Mucosa of descending colon (tissue), 3 donors: ENCODE measurements around the gene KDM4C. TPM values are rescaled to one million over a fixed set of nuclear protein-coding genes. Genes with fewer than 3 reads are reported as not detected.

Experiments used
- ATAC-seq: fragments of 200-7000 bp; cut with Tn5 transposase; one replicate; pipeline ENCODE4 v1.9.1; 2020; ENCODE audit warnings: mild to moderate bottlenecking, moderate library complexity
- DNase-seq, 3 donors: peaks; one replicate each; pipeline ENCODE4 v3.0.0-alpha.2; 2020
- H3K36me3 ChIP-seq: fragments of 200-600 bp; one replicate; pipeline ENCODE4 v1.8.0; 2021; ENCODE audit warnings: low read depth, mild to moderate bottlenecking
- H3K4me1 ChIP-seq: fragments of 200-600 bp; one replicate; pipeline ENCODE4 v1.8.0; 2021; ENCODE audit warnings: low read depth, mild to moderate bottlenecking
- H3K4me3 ChIP-seq: fragments of 200-600 bp; one replicate; pipeline ENCODE4 v1.8.0; 2021; ENCODE audit warnings: mild to moderate bottlenecking
- H3K9me3 ChIP-seq: fragments of 200-600 bp; one replicate; pipeline ENCODE4 v1.8.0; 2021; ENCODE audit warnings: mild to moderate bottlenecking
- CTCF ChIP-seq: fragments of 200-600 bp; IDR thresholded peaks from one replicate; pipeline ENCODE4 v1.8.0; 2022; ENCODE audit warnings: antibody characterized with exemption, mild to moderate bottlenecking
- intact Hi-C, 2 donors: fragments of 100-400 bp; cut with DNase I in 1 of 2; cut with micrococcal nuclease in 1 of 2; formaldehyde crosslinking; loops; one replicate each; pipeline versions ENCODE4 v1.11.0 to v1.11.1; 2022; cut with DNase I, micrococcal nuclease
- total RNA-seq, 3 donors: library from RNA; stranded (reverse); fragmentation: NEBNext Ultra II Directional in 2 of 3; extraction: Animal tissue kit (Norgen Biotek cat#: 25700) in 2 of 3; gene quantifications; one replicate each; pipeline versions ENCODE4 v1.2.1 to v1.2.4, GENCODE V29; 2021 to 2023
- donor health status: DM: no; HTN: no; CAD: no; lungs with moderate emphysema.
- donor health status: DM: no; HTN: no; CAD: no.
- donor health status: DM: no; HTN: yes; CAD: no.

The KDM4C gene
- total RNA-seq, 3 donors from 2014 or later = 44.6 to 74.9 (median 50.9) TPM

DNA sequence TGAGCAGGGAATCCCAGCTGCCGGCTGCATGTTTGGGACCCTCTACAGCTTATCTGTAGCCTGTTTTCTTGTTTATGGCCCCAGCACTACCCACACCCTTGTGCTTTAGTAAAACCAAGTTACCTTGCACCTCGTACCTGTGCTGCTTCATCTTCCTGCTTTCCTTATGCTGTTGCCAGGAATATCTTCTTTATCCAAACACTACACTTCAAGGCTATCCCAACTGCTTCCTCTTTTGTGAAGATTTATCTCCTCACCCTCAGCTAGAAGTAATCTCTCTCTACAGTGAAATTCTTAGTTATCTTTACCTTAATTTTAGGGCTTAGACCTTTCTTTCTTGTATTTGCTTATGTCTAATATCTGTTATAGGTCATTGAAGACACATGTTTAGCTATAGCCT, 171.1 kb downstream of the KDM4C start:
- peak; percentile 62 for ATAC-seq
- H3K4me1 ChIP-seq = peaks cover 13% of the 10 kb centered on the region
- H3K9me3 ChIP-seq = no peaks in the 10 kb centered on the region
- no peak overlapping the region for H3K4me3 ChIP-seq
- no peak for DNase-seq
- intact Hi-C loops = no loop called here
- H3K36me3 ChIP-seq = no peaks in the 10 kb centered on the region
- TF ChIP-seq CTCF = no peak

GRCh38 chr9:6929441-6930215, 171.9 kb downstream of the KDM4C start:
- intact Hi-C loops = no loop called here
- DNase-seq (no peak), ATAC-seq (no peak)
- peaks cover 13% of the 10 kb centered on the region for H3K4me1 ChIP-seq
- no peaks in the 10 kb centered on the region for H3K9me3 ChIP-seq
- H3K36me3 ChIP-seq = no peaks in the 10 kb centered on the region
- TF ChIP-seq CTCF = no peak
- H3K4me3 ChIP-seq = no peak overlapping the region

DNA sequence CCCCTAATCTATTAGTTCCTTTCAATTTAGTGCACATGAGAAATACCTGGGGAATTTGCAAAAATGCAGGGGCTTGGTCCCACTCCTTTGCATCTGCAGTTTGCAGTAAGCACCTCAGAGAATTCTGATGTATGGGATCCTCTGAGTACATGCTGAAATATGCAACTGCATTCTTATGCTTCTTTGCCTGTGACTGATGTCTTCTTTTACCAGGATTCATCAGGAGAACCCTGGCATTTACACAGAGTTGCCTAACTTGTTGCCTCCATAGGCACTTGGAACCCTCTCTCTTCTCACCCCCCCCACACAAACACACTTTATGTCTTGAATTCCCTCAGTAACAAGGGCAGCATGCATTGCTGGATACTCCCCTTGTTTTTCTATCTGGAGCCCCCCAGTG, 173.1 kb downstream of the KDM4C start:
- intact Hi-C loops = no loop called here
- no peaks in the 10 kb centered on the region for H3K36me3 ChIP-seq
- H3K9me3 ChIP-seq = no peaks in the 10 kb centered on the region
- H3K4me3 ChIP-seq = no peak overlapping the region
- DNase-seq (no peak), ATAC-seq (no peak)
- H3K4me1 ChIP-seq = peaks cover 13% of the 10 kb centered on the region
- no peak for TF ChIP-seq CTCF

DNA sequence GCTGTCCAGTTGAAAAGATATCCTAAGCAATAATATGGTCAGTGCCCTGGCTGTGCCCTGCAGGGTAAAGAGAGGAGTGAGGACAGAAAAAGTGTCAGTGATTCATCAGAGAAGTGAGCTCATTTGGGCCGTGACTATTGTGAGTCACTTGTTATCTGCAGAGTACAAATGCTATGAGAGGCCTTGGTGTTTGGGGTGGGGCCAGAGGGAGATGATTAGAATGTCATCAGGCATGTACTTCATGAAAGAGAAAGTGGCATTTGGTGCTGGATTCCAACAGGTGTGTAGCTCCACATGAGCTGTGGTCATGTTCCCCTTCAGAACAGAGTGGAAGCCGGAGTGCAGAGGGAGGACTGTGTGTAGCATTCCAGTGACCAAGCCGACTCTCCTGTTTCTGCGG, 174.1 kb downstream of the KDM4C start:
- Histone ChIP-seq H3K36me3 (no peaks in the 10 kb centered on the region), H3K4me3 (no peak overlapping the region), H3K9me3 (no peaks in the 10 kb centered on the region), H3K4me1 (peaks cover 13% of the 10 kb centered on the region)
- intact Hi-C loops = no loop called here
- ATAC-seq (peak; percentile 95), DNase-seq (peak in 1 of 3 donors; percentile 15)
- TF ChIP-seq CTCF = no peak

DNA sequence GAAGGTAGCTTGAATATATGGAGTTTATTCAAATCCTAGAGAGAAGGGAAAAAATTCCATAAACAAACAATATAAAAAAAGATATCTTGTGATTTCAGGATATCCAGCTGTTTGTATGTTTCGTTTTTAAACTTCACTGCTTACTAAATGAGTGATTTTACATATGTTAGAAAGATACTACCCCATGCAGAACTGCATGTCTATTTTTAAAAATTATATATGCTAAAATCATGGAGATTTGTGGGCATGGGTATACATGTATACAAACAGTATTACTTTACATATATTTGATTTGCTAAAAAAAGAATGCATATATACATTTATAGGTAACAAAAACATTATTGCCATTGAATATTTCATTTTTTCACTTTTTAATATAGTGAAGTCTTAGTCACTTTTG, 178.3 kb downstream of the KDM4C start:
- ATAC-seq (no peak), DNase-seq (no peak)
- TF ChIP-seq CTCF = no peak
- Histone ChIP-seq H3K4me3 (no peak overlapping the region), H3K4me1 (no peaks in the 10 kb centered on the region), H3K9me3 (no peaks in the 10 kb centered on the region), H3K36me3 (no peaks in the 10 kb centered on the region)
- intact Hi-C loops = no loop called here

DNA sequence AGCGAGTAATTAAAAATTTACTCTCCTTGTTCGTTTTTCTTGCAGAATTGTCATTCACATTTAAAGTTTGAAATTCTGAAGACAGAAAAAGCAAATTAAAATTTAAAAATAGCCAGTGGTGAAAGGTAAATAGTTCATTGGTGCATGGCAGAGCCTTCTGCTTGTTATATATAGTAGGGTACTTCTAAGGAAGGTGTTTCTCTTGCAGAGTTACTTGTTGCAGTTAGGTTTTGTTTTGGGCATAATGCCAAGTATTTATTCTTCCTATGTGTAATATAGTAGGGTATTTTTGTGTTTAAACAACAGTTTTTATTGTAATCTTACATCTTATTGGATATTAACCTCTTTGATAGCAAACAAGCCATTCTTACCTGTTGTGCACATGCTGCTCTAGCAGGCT, 179.4 kb downstream of the KDM4C start:
- intact Hi-C loops = no loop called here
- Histone ChIP-seq H3K9me3 (no peaks in the 10 kb centered on the region), H3K4me1 (no peaks in the 10 kb centered on the region), H3K36me3 (no peaks in the 10 kb centered on the region), H3K4me3 (no peak overlapping the region)
- TF ChIP-seq CTCF = no peak
- DNase-seq (no peak), ATAC-seq (no peak)
